ENCODE data around the gene CUBN. TPM values are rescaled to one million over a fixed set of nuclear protein-coding genes. Genes with fewer than 3 reads are reported as not detected.

CUBN gene
- total RNA-seq, 3 donors from 2014 or later (not counting 1 experiment from before 2014, with no cell fraction given) = 4.7 to 5.6 (median 5.1) TPM

- intact Hi-C loops (cut with micrococcal nuclease) = no loop called here
- no peak for TF ChIP-seq CTCF (IDR thresholded peaks at IDR 0.05)
- 89% methylated on average over 7 of the region's 8 CpGs for WGBS (ENCODE audit: insufficient coverage)
- Mint-ChIP-seq H3K4me3 (no peak overlapping the region), H3K27me3 (ENCODE audit: low read depth in 2 of 2) (peaks cover 0 to 10% of the 10 kb centered on the region in 2 donors), H3K9me3 (no peaks in the 10 kb centered on the region), H3K4me1 (no peaks in the 10 kb centered on the region), H3K36me3 (no peaks in the 10 kb centered on the region), H3K27ac (no peak overlapping the region)
- no peaks in the 10 kb centered on the region for H3K9me3 ChIP-seq (ENCODE audit: control insufficient read depth, insufficient read depth, low read length)
- no peak overlapping the region for H3K27ac ChIP-seq (ENCODE audit: low read length)
- no peak for DNase-seq
- H3K4me1 ChIP-seq (ENCODE audit: control insufficient read depth, insufficient read depth, low read length) = no peaks in the 10 kb centered on the region
- no peaks in the 10 kb centered on the region for H3K36me3 ChIP-seq (ENCODE audit: control insufficient read depth, insufficient read depth, low read length)
- no peaks in the 10 kb centered on the region for H3K27me3 ChIP-seq (ENCODE audit: control insufficient read depth, insufficient read depth, low read length)
- ATAC-seq = no peak
- no peak overlapping the region for H3K4me3 ChIP-seq (ENCODE audit: low read length)
Observed at GRCh38 chr10:16943295-16944285, 186.0 kb downstream of the CUBN start.

- Histone ChIP-seq H3K4me1 (ENCODE audit: control insufficient read depth, insufficient read depth, low read length) (no peaks in the 10 kb centered on the region), H3K4me3 (ENCODE audit: low read length) (no peak overlapping the region), H3K27ac (ENCODE audit: low read length) (no peak overlapping the region), H3K27me3 (ENCODE audit: control insufficient read depth, insufficient read depth, low read length) (no peaks in the 10 kb centered on the region), H3K36me3 (ENCODE audit: control insufficient read depth, insufficient read depth, low read length) (no peaks in the 10 kb centered on the region), H3K9me3 (ENCODE audit: control insufficient read depth, insufficient read depth, low read length) (no peaks in the 10 kb centered on the region)
- Mint-ChIP-seq H3K9me3 (no peaks in the 10 kb centered on the region), H3K27ac (no peak overlapping the region), H3K36me3 (no peaks in the 10 kb centered on the region), H3K4me1 (no peaks in the 10 kb centered on the region), H3K4me3 (no peak overlapping the region), H3K27me3 (ENCODE audit: low read depth in 2 of 2) (peaks cover 0 to 10% of the 10 kb centered on the region in 2 donors)
- DNase-seq (no peak), ATAC-seq (no peak)
- intact Hi-C loops (cut with micrococcal nuclease) = no loop called here
- TF ChIP-seq CTCF (IDR thresholded peaks at IDR 0.05) = no peak
- 89% methylated on average over 1 of the region's 4 CpGs for WGBS (ENCODE audit: insufficient coverage)
Observed at GRCh38 chr10:16942381-16943078, 187.1 kb downstream of the CUBN start.

- DNase-seq (no peak), ATAC-seq (no peak)
- H3K27ac ChIP-seq (ENCODE audit: low read length) = no peak overlapping the region
- Mint-ChIP-seq H3K9me3 (no peaks in the 10 kb centered on the region), H3K36me3 (no peaks in the 10 kb centered on the region), H3K27ac (no peak overlapping the region), H3K4me3 (no peak overlapping the region), H3K27me3 (ENCODE audit: low read depth in 2 of 2) (peaks cover 0 to 10% of the 10 kb centered on the region in 2 donors), H3K4me1 (no peaks in the 10 kb centered on the region)
- no peaks in the 10 kb centered on the region for H3K4me1 ChIP-seq (ENCODE audit: control insufficient read depth, insufficient read depth, low read length)
- intact Hi-C loops (cut with micrococcal nuclease) = no loop called here
- WGBS (ENCODE audit: insufficient coverage) = no CpG with 5 or more reads among the region's 4 CpGs
- no peaks in the 10 kb centered on the region for H3K9me3 ChIP-seq (ENCODE audit: control insufficient read depth, insufficient read depth, low read length)
- H3K27me3 ChIP-seq (ENCODE audit: control insufficient read depth, insufficient read depth, low read length) = no peaks in the 10 kb centered on the region
- TF ChIP-seq CTCF (IDR thresholded peaks at IDR 0.05) = no peak
- H3K4me3 ChIP-seq (ENCODE audit: low read length) = no peak overlapping the region
- no peaks in the 10 kb centered on the region for H3K36me3 ChIP-seq (ENCODE audit: control insufficient read depth, insufficient read depth, low read length)
Observed at GRCh38 chr10:16941870-16942269, 187.7 kb downstream of the CUBN start.

Measured in natural killer cell (primary cell).